Suprapubic skin (tissue), 4 donors: ENCODE data around the gene FOXM1. TPM values are rescaled to one million over a fixed set of nuclear protein-coding genes. Genes with fewer than 3 reads are reported as not detected.

Source experiments
- DNase-seq, 2 donors: peaks; one replicate each; pipeline ENCODE4 v3.0.0-alpha.2; 2019; ENCODE audit warnings: low spot score in 2 of 2
- H3K27ac ChIP-seq: fragments of 200-600 bp; sonication (generic); one replicate; pipeline ENCODE4 v1.5.1; 2019
- H3K27me3 ChIP-seq: fragments of 200-600 bp; sonication (generic); one replicate; pipeline ENCODE4 v1.5.1; 2019
- H3K36me3 ChIP-seq: fragments of 200-600 bp; sonication (generic); one replicate; pipeline ENCODE4 v1.5.1; 2019
- H3K4me1 ChIP-seq: fragments of 200-600 bp; sonication (generic); one replicate; pipeline ENCODE4 v1.5.1; 2019
- H3K4me3 ChIP-seq: fragments of 200-600 bp; sonication (generic); one replicate; pipeline ENCODE4 v1.5.1; 2019; ENCODE audit warnings: mild to moderate bottlenecking
- H3K9me3 ChIP-seq: fragments of 200-600 bp; sonication (generic); one replicate; pipeline ENCODE4 v1.5.1; 2019
- CTCF ChIP-seq, 2 donors: fragments of 200-600 bp in 1 of 2; fragments of 450-650 bp in 1 of 2; sonication (generic) in 1 of 2; IDR thresholded peaks; one replicate each; pipeline ENCODE4 v1.5.1; 2016 to 2019; ENCODE audit warnings: antibody characterized with exemption in 2 of 2, mild to moderate bottlenecking in 1 of 2, moderate library complexity in 1 of 2
- EP300 ChIP-seq: sonication (generic); formaldehyde crosslinking; IDR thresholded peaks from one replicate; pipeline ENCODE4 v1.6.1; 2017; ENCODE audit warnings: antibody characterized with exemption
- POLR2A ChIP-seq, 2 donors: fragments of 450-650 bp; IDR thresholded peaks; one replicate each; pipeline ENCODE4 v1.6.1; 2017; ENCODE audit warnings: antibody characterized with exemption in 2 of 2, mild to moderate bottlenecking in 2 of 2, moderate library complexity in 2 of 2
- POLR2AphosphoS5 ChIP-seq, 3 donors: sonication (generic); formaldehyde crosslinking; IDR thresholded peaks; one replicate each; pipeline ENCODE4 v1.6.1; 2017; ENCODE audit warnings: antibody characterized with exemption in 3 of 3
- WGBS: methylation state at CpG from one replicate; pipeline ENCODE4 v1.1.5; 2018; 5-methylcytosine and 5-hydroxymethylcytosine counted together
- total RNA-seq, 4 donors: library from RNA; depleted of rRNA; stranded (reverse); fragments of >200 nt; gene quantifications; one replicate each; pipeline ENCODE4 v1.1.0, GENCODE V29; 2016

FOXM1 gene
- total RNA-seq, 4 donors from 2014 or later: 4.1 to 9.2 (median 7.1) TPM

GRCh38 chr12:2857576-2857975, 19.4 kb downstream of the FOXM1 start:
- DNase-seq: no peak
- 92% methylated on average over 7 of the region's 7 CpGs for WGBS
- no peak overlapping the region for H3K4me3 ChIP-seq
- no peaks in the 10 kb centered on the region for H3K27me3 ChIP-seq
- no peak overlapping the region for H3K27ac ChIP-seq
- peaks cover 27% of the 10 kb centered on the region for H3K36me3 ChIP-seq
- no peaks in the 10 kb centered on the region for H3K4me1 ChIP-seq
- TF ChIP-seq POLR2A (IDR thresholded peaks at IDR 0.05): no peak
- H3K9me3 ChIP-seq: no peaks in the 10 kb centered on the region

- no peak for DNase-seq
- no peak for TF ChIP-seq POLR2AphosphoS5 (IDR thresholded peaks at IDR 0.05)
- TF ChIP-seq CTCF (IDR thresholded peaks at IDR 0.05): no peak
- TF ChIP-seq EP300: no peak
- no peak for TF ChIP-seq POLR2A (IDR thresholded peaks at IDR 0.05)
- WGBS: 100% methylated on average over 3 of the region's 3 CpGs
- H3K9me3 ChIP-seq: no peaks in the 10 kb centered on the region
- H3K4me1 ChIP-seq: no peaks in the 10 kb centered on the region
- H3K27ac ChIP-seq: no peak within 1 kb of the TSS
- H3K36me3 ChIP-seq: peaks cover 27% of the 10 kb centered on the region
- H3K4me3 ChIP-seq: no peak within 1 kb of the TSS
- H3K27me3 ChIP-seq: no peaks in the 10 kb centered on the region
Measured at GRCh38 chr12:2857021-2857431, 19.9 kb downstream of the FOXM1 start, which contains the start of gene TEX52. TSS of gene TEX52 (minus strand) at chr12:2857039. CDS start at chr12:2857026, 13 bp downstream.

GRCh38 chr12:2856051-2856450, 20.9 kb downstream of the FOXM1 start:
- Histone ChIP-seq H3K4me1 (no peaks in the 10 kb centered on the region), H3K4me3 (no peak overlapping the region), H3K27me3 (no peaks in the 10 kb centered on the region), H3K36me3 (peaks cover 27% of the 10 kb centered on the region), H3K27ac (no peak overlapping the region), H3K9me3 (no peaks in the 10 kb centered on the region)
- TF ChIP-seq POLR2AphosphoS5 (IDR thresholded peaks at IDR 0.05) (no peak), POLR2A (IDR thresholded peaks at IDR 0.05) (no peak), EP300 (no peak), CTCF (IDR thresholded peaks at IDR 0.05) (no peak)
- DNase-seq: no peak
- WGBS: 88% methylated on average over 3 of the region's 3 CpGs

- no peak overlapping the region for H3K27ac ChIP-seq
- no peaks in the 10 kb centered on the region for H3K4me1 ChIP-seq
- WGBS: 93% methylated on average over 7 of the region's 7 CpGs
- DNase-seq: no peak
- peaks cover 27% of the 10 kb centered on the region for H3K36me3 ChIP-seq
- no peaks in the 10 kb centered on the region for H3K27me3 ChIP-seq
- no peak overlapping the region for H3K4me3 ChIP-seq
- no peaks in the 10 kb centered on the region for H3K9me3 ChIP-seq
- TF ChIP-seq EP300 (no peak), CTCF (IDR thresholded peaks at IDR 0.05) (no peak), POLR2A (IDR thresholded peaks at IDR 0.05) (no peak), POLR2AphosphoS5 (IDR thresholded peaks at IDR 0.05) (no peak)
Measured at GRCh38 chr12:2855546-2855945, 21.4 kb downstream of the FOXM1 start.

- 75% methylated on average over 21 of the region's 25 CpGs for WGBS
Measured at GRCh38 chr12:2854669-2855453, 22.1 kb downstream of the FOXM1 start.

More at GRCh38 chr12:2854669-2855453, 22.1 kb downstream of the FOXM1 start:
- DNase-seq: no peak
- H3K36me3 ChIP-seq: peaks cover 26% of the 10 kb centered on the region
- TF ChIP-seq POLR2A (IDR thresholded peaks at IDR 0.05): no peak
- no peak for TF ChIP-seq CTCF (IDR thresholded peaks at IDR 0.05)
- TF ChIP-seq EP300: no peak
- no peak for TF ChIP-seq POLR2AphosphoS5 (IDR thresholded peaks at IDR 0.05)
- no peaks in the 10 kb centered on the region for H3K4me1 ChIP-seq
- H3K27ac ChIP-seq: peak overlapping the region; percentile 4
- H3K4me3 ChIP-seq: no peak overlapping the region
- H3K9me3 ChIP-seq: no peaks in the 10 kb centered on the region
- no peaks in the 10 kb centered on the region for H3K27me3 ChIP-seq
